ENCODE measurements around the gene RNASEL. TPM values are rescaled to one million over a fixed set of nuclear protein-coding genes. Genes with fewer than 3 reads are reported as not detected.

The RNASEL gene
- total and polyA plus RNA-seq, 9 of the 15 experiments (the other 6 are each of a cell fraction or from before 2014, with no cell fraction given) = 4.3 to 11.1 (median 7.2) TPM

GRCh38 chr1:182561456-182561855, 27.6 kb downstream of the RNASEL start (continued):
- TF ChIP-seq ZNF766 (CRISPR knock-in tag; conservative IDR thresholded peaks at IDR 0.05) (no peak), FOXM1 (IDR thresholded peaks at IDR 0.05; ENCODE audit: low read depth) (no peak), FOXM1 (CRISPR knock-in tag; IDR thresholded peaks at IDR 0.05; ENCODE audit: low read depth) (no peak), NR4A1 (CRISPR knock-in tag; IDR thresholded peaks at IDR 0.05) (no peak), NR4A1 (tag; IDR thresholded peaks at IDR 0.05) (no peak), L3MBTL2 (IDR thresholded peaks at IDR 0.05) (no peak), RBM22 (IDR thresholded peaks at IDR 0.05; ENCODE audit: low read depth, low read length, poor library complexity, severe bottlenecking) (no peak)
- TF ChIP-seq, protein P1, sequence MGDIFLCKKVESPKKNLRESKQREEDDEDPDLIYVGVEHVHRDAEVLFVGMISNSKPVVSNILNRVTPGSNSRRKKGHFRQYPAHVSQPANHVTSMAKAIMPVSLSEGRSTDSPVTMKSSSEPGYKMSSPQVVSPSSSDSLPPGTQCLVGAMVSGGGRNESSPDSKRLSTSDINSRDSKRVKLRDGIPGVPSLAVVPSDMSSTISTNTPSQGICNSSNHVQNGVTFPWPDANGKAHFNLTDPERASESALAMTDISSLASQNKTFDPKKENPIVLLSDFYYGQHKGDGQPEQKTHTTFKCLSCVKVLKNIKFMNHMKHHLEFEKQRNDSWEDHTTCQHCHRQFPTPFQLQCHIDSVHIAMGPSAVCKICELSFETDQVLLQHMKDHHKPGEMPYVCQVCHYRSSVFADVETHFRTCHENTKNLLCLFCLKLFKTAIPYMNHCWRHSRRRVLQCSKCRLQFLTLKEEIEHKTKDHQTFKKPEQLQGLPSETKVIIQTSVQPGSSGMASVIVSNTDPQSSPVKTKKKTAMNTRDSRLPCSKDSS (IDR thresholded peaks at IDR 0.05; ENCODE audit: low read depth, partially characterized antibody) = no peak

DNA sequence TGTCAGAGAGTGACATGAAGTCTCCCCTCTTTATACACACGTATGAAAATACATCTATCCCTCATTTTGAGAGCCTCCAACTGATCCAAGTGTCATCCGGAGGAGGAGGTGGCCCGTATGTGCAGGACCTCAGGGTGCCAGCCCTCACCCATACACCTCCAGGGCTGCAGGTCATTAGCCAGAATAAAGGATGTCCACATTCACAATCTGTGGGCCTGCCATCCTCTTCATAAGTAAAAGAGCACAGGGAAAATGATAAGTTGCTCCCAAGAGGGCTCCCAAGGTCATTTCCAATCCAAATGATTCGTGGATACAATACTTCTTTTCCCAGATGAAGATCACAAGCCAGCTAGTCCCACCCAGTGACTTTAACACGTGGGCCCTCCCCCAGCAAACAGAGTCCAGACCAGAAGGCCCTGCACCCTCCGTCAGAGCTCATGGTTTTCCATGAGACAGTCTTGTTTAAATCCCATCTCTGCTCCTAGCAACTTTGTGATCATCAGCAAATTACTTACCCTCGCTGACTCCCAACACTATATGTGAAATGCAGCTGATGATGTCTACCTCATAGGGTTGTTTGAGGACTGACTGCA, 28.6 kb downstream of the RNASEL start:
- no peaks in the 10 kb centered on the region for H3K9me3 ChIP-seq (replicated peaks; ENCODE audit: control insufficient read depth, insufficient read depth, low read depth, low read length)
- H3K9ac ChIP-seq (ENCODE audit: insufficient read depth in 1 of 2, low read depth in 2 of 2, low read length in 2 of 2) = no peak overlapping the region
- ChIA-PET POLR2A (interaction anchor here (0.7 kb wide), 1 partner anchor 25 kb away, joined by 3 read pairs; no protein-coding TSS in a partner anchor), CTCF (ENCODE audit: low intra/inter-chr PET ratio) (no interaction called here)
- intact Hi-C loops (cut with micrococcal nuclease) (no loop called here), in situ Hi-C loops (cut with MboI) (no loop called here)
- no peaks in the 10 kb centered on the region for H3K9me1 ChIP-seq (ENCODE audit: control insufficient read depth, insufficient read depth, low read length)
- no peak overlapping the region for H3K4me2 ChIP-seq (ENCODE audit: insufficient read depth, low read length)
- no peak for ATAC-seq
- DNase-seq (ENCODE audit: extremely low read depth in 1 of 4, low spot score in 3 of 4) = no peak
- H3K27ac ChIP-seq (ENCODE audit: extremely low read depth, low read depth, low read length) = no peak overlapping the region
- H3K4me1 ChIP-seq (replicated peaks in 1 of 2; ENCODE audit: control insufficient read depth in 2 of 2, insufficient read depth in 2 of 2, low read length in 2 of 2) = no peaks in the 10 kb centered on the region
- FAIRE-seq = no peak
- TF ChIP-seq ARID3B (CRISPR knock-in tag; IDR thresholded peaks at IDR 0.05; ENCODE audit: borderline replicate concordance) = no peak
- no peak for TF ChIP-seq ZNF696 (CRISPR knock-in tag; conservative IDR thresholded peaks at IDR 0.05)
- no peak for TF ChIP-seq ZNF324 (CRISPR knock-in tag; IDR thresholded peaks at IDR 0.05)
- no peak for TF ChIP-seq U2AF2 (optimal IDR thresholded peaks at IDR 0.05; ENCODE audit: low read depth, low read length)
- TF ChIP-seq NCOA2 (IDR thresholded peaks at IDR 0.05; ENCODE audit: partially characterized antibody in 2 of 2) = no peak
- no peak overlapping the region for H3K4me3 ChIP-seq
- 0% methylated on average over 7 of the region's 7 CpGs for WGBS (ENCODE audit: insufficient coverage, low coverage, missing lambda C conversion rate)
- peaks cover 9 to 27% of the 10 kb centered on the region in 2 experiments for H3K27me3 ChIP-seq (ENCODE audit: control insufficient read depth in 2 of 2, insufficient read depth in 2 of 2, low read length in 2 of 2)
- BruUV-seq (replicated peaks) = no TSS peak
- no peaks in the 10 kb centered on the region for H3K36me3 ChIP-seq (ENCODE audit: control insufficient read depth, insufficient read depth, low read length)
- H3K79me2 ChIP-seq (ENCODE audit: control insufficient read depth, insufficient read depth, low read length) = no peaks in the 10 kb centered on the region
- H4K20me1 ChIP-seq (replicated peaks; ENCODE audit: control insufficient read depth, insufficient read depth, low read length) = no peaks in the 10 kb centered on the region
- no peak overlapping the region for H2AFZ ChIP-seq (ENCODE audit: low read depth, low read length)

All from K562 (cell line).